K562 (cell line): ENCODE data around the gene TMEM132D. TPM values are rescaled to one million over a fixed set of nuclear protein-coding genes. Genes with fewer than 3 reads are reported as not detected.

ENCODE experiments used
- ARID4B ChIP-seq: sonication (generic); formaldehyde crosslinking; IDR thresholded peaks from 2 replicates; pipeline ENCODE4 v1.8.0; 2022; ENCODE audit warnings: mild to moderate bottlenecking, missing genetic modification reagents
- ATF2 ChIP-seq: sonication (generic); formaldehyde crosslinking; IDR thresholded peaks from 2 replicates; pipeline ENCODE4 v1.8.1; 2022; ENCODE audit warnings: missing genetic modification reagents
- BRCA1 ChIP-seq, 2 experiments: fragments of 450-650 bp in 1 of 2; sonication (generic) in 1 of 2; formaldehyde crosslinking in 1 of 2; IDR thresholded peaks; 2 replicates each; pipeline versions ENCODE4 v1.5.0 to v1.6.1; 2017 to 2020; ENCODE audit warnings: mild to moderate bottlenecking in 1 of 2, missing genetic modification reagents in 1 of 2
- CC2D1A ChIP-seq: fragments of 450-650 bp; IDR thresholded peaks from 2 replicates; pipeline ENCODE4 v1.6.1; 2017; ENCODE audit warnings: mild to moderate bottlenecking
- KLF10 ChIP-seq: fragments of 250-450 bp; sonication (Bioruptor Pico); IDR thresholded peaks from 2 replicates; pipeline ENCODE4 v1.6.1; 2021; ENCODE audit warnings: matching md5 sums
- NFRKB ChIP-seq: fragments of 450-650 bp; IDR thresholded peaks from 2 replicates; pipeline ENCODE4 v1.6.1; 2016; ENCODE audit warnings: low read depth
- POLR2B ChIP-seq: fragments of 450-650 bp; IDR thresholded peaks from 2 replicates; pipeline ENCODE4 v1.6.1; 2018; ENCODE audit warnings: low read depth; ENCODE audit not compliant: partially characterized antibody
- POLR3A ChIP-seq: IDR thresholded peaks from 2 replicates; pipeline ENCODE4 v1.6.1; 2011; ENCODE audit warnings: borderline replicate concordance, mild to moderate bottlenecking, moderate library complexity; ENCODE audit not compliant: insufficient read length, insufficient read depth; ENCODE audit errors: extremely low read depth
- RBM14 ChIP-seq: fragments of 200-400 bp; formaldehyde crosslinking; IDR thresholded peaks from 2 replicates; pipeline ENCODE4 v1.6.1; 2018; ENCODE audit warnings: low read depth, mild to moderate bottlenecking, low read length, moderate library complexity, borderline replicate concordance; ENCODE audit not compliant: insufficient read depth
- RBM17 ChIP-seq: fragments of 200-400 bp; formaldehyde crosslinking; IDR thresholded peaks from 2 replicates; pipeline ENCODE4 v1.6.1; 2017; ENCODE audit warnings: low read depth, mild to moderate bottlenecking, low read length, borderline replicate concordance
- SMARCC2 ChIP-seq: fragments of 450-650 bp; IDR thresholded peaks from 2 replicates; pipeline ENCODE4 v1.6.1; 2017; ENCODE audit warnings: antibody characterized with exemption, moderate library complexity, mild to moderate bottlenecking, low read depth
- ZNF668 ChIP-seq: fragments of 250-450 bp; sonication (Bioruptor Pico); IDR thresholded peaks from 2 replicates; pipeline ENCODE4 v1.8.0; 2022; ENCODE audit warnings: mild to moderate bottlenecking, inconsistent platforms
- polyA plus RNA-seq, 8 experiments: library from polyadenylated mRNA; depleted of rRNA in 4 of 8; stranded (reverse) in 5 of 8; unstranded in 3 of 8; fragments of >200 nt; fragmentation: Nextera tagmentation in 2 of 8; fragmentation: Illumina TruSeq in 1 of 8; extraction: Ambion mirVana in 2 of 8; extraction: Trizol in 1 of 8; gene quantifications; 2 replicates each; pipeline versions ENCODE4 v1.2.1 to v1.2.3, GENCODE V29; 2011 to 2014; ENCODE audit warnings: inconsistent platforms in 1 of 8, missing spikeins in 1 of 8
- total RNA-seq, 7 experiments: library from RNA; depleted of rRNA in 6 of 7; stranded (reverse); fragments of >200 nt in 6 of 7; fragmentation: Illumina TruSeq in 2 of 7; extraction: Trizol in 2 of 7; gene quantifications; 2 replicates each; pipeline versions ENCODE4 v1.2.1 to v1.2.3, GENCODE V29; 2011 to 2021; ENCODE audit warnings: low replicate concordance in 1 of 7
- TF ChIP-seq, protein P1 (sequence below): fragments of 450-650 bp; IDR thresholded peaks from 2 replicates; pipeline ENCODE4 v1.6.1; 2017; ENCODE audit warnings: mild to moderate bottlenecking, moderate library complexity

The TMEM132D gene
- total and polyA plus RNA-seq, 9 of the 15 experiments (the other 6 are each of a cell fraction or from before 2014, with no cell fraction given) = not detected

DNA sequence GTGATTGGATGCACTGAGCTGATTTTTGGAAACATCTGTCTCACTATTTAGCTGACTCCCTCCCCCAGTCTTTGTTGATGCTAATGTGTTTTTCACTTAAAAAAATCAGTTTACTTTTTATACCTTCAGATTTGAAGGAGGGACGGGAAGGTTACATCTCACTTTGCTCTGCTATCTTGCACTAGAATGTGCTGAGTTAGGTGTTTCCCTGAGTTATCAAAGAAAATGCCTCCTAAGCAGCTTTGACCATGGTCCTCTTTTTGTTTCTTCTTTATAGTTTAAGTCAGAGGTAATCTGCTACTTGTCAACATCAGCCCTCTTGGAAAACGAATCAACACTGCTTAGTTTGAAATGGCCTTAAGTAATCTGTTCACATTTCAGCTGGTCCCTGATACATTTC is 222.0 kb downstream of the TMEM132D start (continued):
- TF ChIP-seq CC2D1A (no peak), POLR2B (no peak), ARID4B (CRISPR knock-in tag) (no peak), SMARCC2 (no peak), KLF10 (CRISPR knock-in tag) (no peak), ZNF668 (CRISPR knock-in tag) (no peak), RBM17 (no peak), ATF2 (no peak), NFRKB (no peak), POLR3A (no peak), RBM14 (no peak), BRCA1 (IDR thresholded peaks at IDR 0.05) (no peak), BRCA1 (CRISPR knock-in tag; IDR thresholded peaks at IDR 0.05) (no peak)
- TF ChIP-seq, protein P1, sequence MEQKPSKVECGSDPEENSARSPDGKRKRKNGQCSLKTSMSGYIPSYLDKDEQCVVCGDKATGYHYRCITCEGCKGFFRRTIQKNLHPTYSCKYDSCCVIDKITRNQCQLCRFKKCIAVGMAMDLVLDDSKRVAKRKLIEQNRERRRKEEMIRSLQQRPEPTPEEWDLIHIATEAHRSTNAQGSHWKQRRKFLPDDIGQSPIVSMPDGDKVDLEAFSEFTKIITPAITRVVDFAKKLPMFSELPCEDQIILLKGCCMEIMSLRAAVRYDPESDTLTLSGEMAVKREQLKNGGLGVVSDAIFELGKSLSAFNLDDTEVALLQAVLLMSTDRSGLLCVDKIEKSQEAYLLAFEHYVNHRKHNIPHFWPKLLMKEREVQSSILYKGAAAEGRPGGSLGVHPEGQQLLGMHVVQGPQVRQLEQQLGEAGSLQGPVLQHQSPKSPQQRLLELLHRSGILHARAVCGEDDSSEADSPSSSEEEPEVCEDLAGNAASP = no peak
